Stimulated activated CD8-positive, alpha-beta memory T cell treated with anti-CD3 and anti-CD28 coated beads, Interleukin-4, amount 100 ng/mL, for 24 hours (primary cell): Measurements from ENCODE around the gene LIPC.

Experiments
- DNase-seq: peaks from one replicate; pipeline ENCODE4 v3.0.0-alpha.2; 2020; ENCODE audit warnings: low read depth

Gene LIPC

GRCh38 chr15:58495891-58496408, 64.2 kb downstream of the LIPC start:
- DNase-seq: no peak

GRCh38 chr15:58497046-58497785, 65.4 kb downstream of the LIPC start:
- no peak for DNase-seq

GRCh38 chr15:58498821-58499580, 67.2 kb downstream of the LIPC start:
- no peak for DNase-seq

GRCh38 chr15:58501006-58501405, 69.2 kb downstream of the LIPC start:
- DNase-seq: no peak

GRCh38 chr15:58501636-58502188, 69.9 kb downstream of the LIPC start:
- DNase-seq: no peak

- DNase-seq: no peak
These were observed 71.6 kb downstream of the LIPC start for GRCh38 chr15:58503139-58504027.

GRCh38 chr15:58504674-58505234, 73.0 kb downstream of the LIPC start:
- DNase-seq: no peak

GRCh38 chr15:58505581-58505980, 73.8 kb downstream of the LIPC start:
- DNase-seq: no peak

GRCh38 chr15:58506064-58506490, 74.3 kb downstream of the LIPC start:
- no peak for DNase-seq

- DNase-seq: no peak
These were observed 75.2 kb downstream of the LIPC start for GRCh38 chr15:58506783-58507668.

- no peak for DNase-seq
These were observed 77.8 kb downstream of the LIPC start for GRCh38 chr15:58509556-58509955.

- no peak for DNase-seq
These were observed 79.2 kb downstream of the LIPC start for GRCh38 chr15:58510715-58511598.

GRCh38 chr15:58511599-58511987, 79.8 kb downstream of the LIPC start:
- no peak for DNase-seq

GRCh38 chr15:58512522-58512921, 80.7 kb downstream of the LIPC start:
- no peak for DNase-seq

- DNase-seq: no peak
These were observed 81.2 kb downstream of the LIPC start for GRCh38 chr15:58513008-58513407.

GRCh38 chr15:58513726-58514336, 82.0 kb downstream of the LIPC start:
- no peak for DNase-seq

GRCh38 chr15:58515807-58516206, 84.0 kb downstream of the LIPC start:
- no peak for DNase-seq

- no peak for DNase-seq
These were observed 85.5 kb downstream of the LIPC start for GRCh38 chr15:58517252-58517681.
